ENCODE measurements around the gene APC.

- TF ChIP-seq POLR2A (IDR thresholded peaks at IDR 0.05), result no peak
- TF ChIP-seq, protein P1, sequence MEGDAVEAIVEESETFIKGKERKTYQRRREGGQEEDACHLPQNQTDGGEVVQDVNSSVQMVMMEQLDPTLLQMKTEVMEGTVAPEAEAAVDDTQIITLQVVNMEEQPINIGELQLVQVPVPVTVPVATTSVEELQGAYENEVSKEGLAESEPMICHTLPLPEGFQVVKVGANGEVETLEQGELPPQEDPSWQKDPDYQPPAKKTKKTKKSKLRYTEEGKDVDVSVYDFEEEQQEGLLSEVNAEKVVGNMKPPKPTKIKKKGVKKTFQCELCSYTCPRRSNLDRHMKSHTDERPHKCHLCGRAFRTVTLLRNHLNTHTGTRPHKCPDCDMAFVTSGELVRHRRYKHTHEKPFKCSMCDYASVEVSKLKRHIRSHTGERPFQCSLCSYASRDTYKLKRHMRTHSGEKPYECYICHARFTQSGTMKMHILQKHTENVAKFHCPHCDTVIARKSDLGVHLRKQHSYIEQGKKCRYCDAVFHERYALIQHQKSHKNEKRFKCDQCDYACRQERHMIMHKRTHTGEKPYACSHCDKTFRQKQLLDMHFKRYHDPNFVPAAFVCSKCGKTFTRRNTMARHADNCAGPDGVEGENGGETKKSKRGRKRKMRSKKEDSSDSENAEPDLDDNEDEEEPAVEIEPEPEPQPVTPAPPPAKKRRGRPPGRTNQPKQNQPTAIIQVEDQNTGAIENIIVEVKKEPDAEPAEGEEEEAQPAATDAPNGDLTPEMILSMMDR (IDR thresholded peaks at IDR 0.05), result no peak
These were observed 19.3 kb upstream of the APC start for GRCh38 chr5:112718344-112718743.

Measured in body of pancreas (tissue), 4 donors.